Measurements from ENCODE around the gene AFF3. TPM values are rescaled to one million over a fixed set of nuclear protein-coding genes. Genes with fewer than 3 reads are reported as not detected.

The AFF3 gene
- total and polyA plus RNA-seq, 2 donors (not counting 1 experiment from before 2014, with no cell fraction given), result 0.50 to 2.5 TPM

- no peaks in the 10 kb centered on the region for H4K20me1 ChIP-seq (ENCODE audit: control insufficient read depth, extremely low read depth, insufficient read depth, low read length)
- peak in 1 of 2 donors; percentile 63 for DNase-seq (ENCODE audit: low read depth in 2 of 2)
- H3K79me2 ChIP-seq (ENCODE audit: control insufficient read depth, insufficient read depth, low read length), result no peaks in the 10 kb centered on the region
- no peaks in the 10 kb centered on the region for H3K27me3 ChIP-seq (ENCODE audit: control insufficient read depth, insufficient read depth, low read length)
- TF ChIP-seq CTCF (conservative IDR thresholded peaks at IDR 0.05 in 1 of 2, IDR thresholded peaks at IDR 0.05 in 1 of 2; ENCODE audit: low read depth in 1 of 2, low read length in 2 of 2) (no peak), EZH2 (IDR thresholded peaks at IDR 0.05; ENCODE audit: low read length, missing control alignments) (no peak)
- no peak overlapping the region for H3K9ac ChIP-seq (ENCODE audit: insufficient read depth, low read length)
- no peak overlapping the region for H3K4me2 ChIP-seq (ENCODE audit: extremely low read depth, insufficient read depth, low read length)
- no peaks in the 10 kb centered on the region for H3K9me3 ChIP-seq (ENCODE audit: control insufficient read depth, insufficient read depth, low read depth, low read length)
- no peaks in the 10 kb centered on the region for H3K4me1 ChIP-seq (ENCODE audit: control insufficient read depth, extremely low read depth, insufficient read depth, low read length)
- no peak overlapping the region for H3K27ac ChIP-seq (ENCODE audit: insufficient read depth, low read length)
- H3K36me3 ChIP-seq (ENCODE audit: control insufficient read depth, insufficient read depth, low read length), result no peaks in the 10 kb centered on the region
- H2AFZ ChIP-seq (ENCODE audit: low read length), result no peak overlapping the region
- no peak overlapping the region for H3K4me3 ChIP-seq (replicated peaks in 1 of 4; ENCODE audit: control extremely low read depth in 1 of 4, insufficient read depth in 1 of 4, low read depth in 3 of 4, low read length in 4 of 4)
Measured at GRCh38 chr2:99860720-99861375, 281.5 kb downstream of the AFF3 start.

- Histone ChIP-seq H3K4me1 (ENCODE audit: control insufficient read depth, extremely low read depth, insufficient read depth, low read length) (no peaks in the 10 kb centered on the region), H3K9me3 (ENCODE audit: control insufficient read depth, insufficient read depth, low read depth, low read length) (no peaks in the 10 kb centered on the region), H3K79me2 (ENCODE audit: control insufficient read depth, insufficient read depth, low read length) (no peaks in the 10 kb centered on the region), H3K9ac (ENCODE audit: insufficient read depth, low read length) (no peak overlapping the region), H3K4me3 (replicated peaks in 1 of 4; ENCODE audit: control extremely low read depth in 1 of 4, insufficient read depth in 1 of 4, low read depth in 3 of 4, low read length in 4 of 4) (no peak overlapping the region), H3K4me2 (ENCODE audit: extremely low read depth, insufficient read depth, low read length) (no peak overlapping the region), H3K27ac (ENCODE audit: insufficient read depth, low read length) (no peak overlapping the region), H4K20me1 (ENCODE audit: control insufficient read depth, extremely low read depth, insufficient read depth, low read length) (no peaks in the 10 kb centered on the region), H2AFZ (ENCODE audit: low read length) (no peak overlapping the region), H3K36me3 (ENCODE audit: control insufficient read depth, insufficient read depth, low read length) (no peaks in the 10 kb centered on the region), H3K27me3 (ENCODE audit: control insufficient read depth, insufficient read depth, low read length) (no peaks in the 10 kb centered on the region)
- DNase-seq (ENCODE audit: low read depth in 2 of 2), result peak; percentile 84 to 95
- TF ChIP-seq EZH2 (IDR thresholded peaks at IDR 0.05; ENCODE audit: low read length, missing control alignments), result no peak
- TF ChIP-seq CTCF (conservative IDR thresholded peaks at IDR 0.05 in 1 of 2, IDR thresholded peaks at IDR 0.05 in 1 of 2; ENCODE audit: low read depth in 1 of 2, low read length in 2 of 2), result no peak
Measured at GRCh38 chr2:99858951-99859596, 283.3 kb downstream of the AFF3 start.

GRCh38 chr2:99857867-99858444 is 284.4 kb downstream of the AFF3 start:
- no peaks in the 10 kb centered on the region for H3K27me3 ChIP-seq (ENCODE audit: control insufficient read depth, insufficient read depth, low read length)
- no peak overlapping the region for H3K4me3 ChIP-seq (replicated peaks in 1 of 4; ENCODE audit: control extremely low read depth in 1 of 4, insufficient read depth in 1 of 4, low read depth in 3 of 4, low read length in 4 of 4)
- no peaks in the 10 kb centered on the region for H3K36me3 ChIP-seq (ENCODE audit: control insufficient read depth, insufficient read depth, low read length)
- no peak overlapping the region for H3K4me2 ChIP-seq (ENCODE audit: extremely low read depth, insufficient read depth, low read length)
- H2AFZ ChIP-seq (ENCODE audit: low read length), result no peak overlapping the region
- H3K4me1 ChIP-seq (ENCODE audit: control insufficient read depth, extremely low read depth, insufficient read depth, low read length), result no peaks in the 10 kb centered on the region
- H3K9ac ChIP-seq (ENCODE audit: insufficient read depth, low read length), result no peak overlapping the region
- no peaks in the 10 kb centered on the region for H3K79me2 ChIP-seq (ENCODE audit: control insufficient read depth, insufficient read depth, low read length)
- H3K9me3 ChIP-seq (ENCODE audit: control insufficient read depth, insufficient read depth, low read depth, low read length), result no peaks in the 10 kb centered on the region
- DNase-seq (ENCODE audit: low read depth in 2 of 2), result no peak
- H4K20me1 ChIP-seq (ENCODE audit: control insufficient read depth, extremely low read depth, insufficient read depth, low read length), result no peaks in the 10 kb centered on the region
- H3K27ac ChIP-seq (ENCODE audit: insufficient read depth, low read length), result no peak overlapping the region
- TF ChIP-seq CTCF (conservative IDR thresholded peaks at IDR 0.05 in 1 of 2, IDR thresholded peaks at IDR 0.05 in 1 of 2; ENCODE audit: low read depth in 1 of 2, low read length in 2 of 2) (no peak), EZH2 (IDR thresholded peaks at IDR 0.05; ENCODE audit: low read length, missing control alignments) (no peak)

All from fibroblast of lung (primary cell).